Measurements from ENCODE around the gene VSTM2B.
A peak's percentile ranks its signal among the peaks of the same experiment; 100 is the strongest.

VSTM2B gene

GRCh38 chr19:29596885-29597525 is 71.2 kb downstream of the VSTM2B start:
- DNase-seq (ENCODE audit: low spot score): no peak

DNA sequence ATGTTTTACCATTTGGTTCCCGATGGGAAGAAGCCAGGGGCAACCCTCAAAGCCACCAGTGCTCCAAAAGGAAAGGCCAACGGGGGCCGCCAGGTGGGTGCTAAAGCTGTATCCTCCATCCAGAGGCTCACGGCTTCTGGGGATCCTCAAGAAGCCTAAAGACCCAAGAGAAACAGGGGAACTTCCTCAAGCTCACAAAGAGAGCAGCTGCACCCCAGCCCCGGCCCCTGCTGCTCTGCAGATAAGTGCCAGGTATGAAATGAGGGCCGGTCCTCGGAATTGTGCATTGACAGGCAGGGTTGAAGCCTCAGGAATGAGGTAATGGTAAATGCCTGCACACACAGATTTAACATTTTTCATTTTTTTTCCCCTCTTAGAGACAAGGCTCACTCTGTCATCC is 72.2 kb downstream of the VSTM2B start:
- DNase-seq (ENCODE audit: low spot score): no peak

DNA sequence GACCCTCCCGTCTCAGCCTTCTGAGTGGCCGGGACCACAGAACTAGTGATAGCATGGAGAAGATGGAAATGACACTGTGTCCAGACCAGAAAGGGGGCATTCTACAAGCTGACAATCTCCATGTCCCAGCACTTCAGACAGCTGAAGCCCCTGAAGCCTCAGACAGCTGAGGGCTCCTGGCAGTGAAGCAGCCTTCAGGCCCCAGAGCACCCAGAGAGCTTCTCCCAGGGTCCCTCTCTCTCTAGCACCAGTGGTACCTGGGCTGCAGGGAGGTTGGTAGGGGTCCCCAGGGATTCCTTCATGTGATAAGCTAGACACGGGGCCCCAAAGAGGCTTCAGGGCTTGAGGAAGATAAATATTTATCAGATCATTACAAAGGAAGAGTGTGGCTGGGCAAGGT is 72.7 kb downstream of the VSTM2B start:
- DNase-seq (ENCODE audit: low spot score): no peak

DNA sequence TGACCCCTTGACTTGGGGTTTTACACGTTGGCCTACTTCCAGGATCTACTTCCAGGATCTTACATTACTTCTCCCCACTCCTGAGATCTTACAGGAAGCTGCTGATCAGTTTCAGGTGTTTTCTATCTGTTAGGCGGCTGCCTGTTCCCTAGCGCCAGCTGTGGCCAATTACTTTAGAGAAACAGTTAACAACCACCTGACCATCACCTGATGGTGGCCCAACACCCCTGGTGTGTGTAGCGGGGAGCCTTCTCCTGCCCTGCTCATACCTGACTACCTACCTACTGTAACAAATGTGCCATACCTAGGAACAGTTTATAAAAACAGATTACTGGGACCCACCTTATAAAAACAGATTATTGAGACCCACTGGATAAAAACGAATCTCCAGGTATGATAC is 77.5 kb downstream of the VSTM2B start:
- no peak for DNase-seq (ENCODE audit: low spot score)

DNA sequence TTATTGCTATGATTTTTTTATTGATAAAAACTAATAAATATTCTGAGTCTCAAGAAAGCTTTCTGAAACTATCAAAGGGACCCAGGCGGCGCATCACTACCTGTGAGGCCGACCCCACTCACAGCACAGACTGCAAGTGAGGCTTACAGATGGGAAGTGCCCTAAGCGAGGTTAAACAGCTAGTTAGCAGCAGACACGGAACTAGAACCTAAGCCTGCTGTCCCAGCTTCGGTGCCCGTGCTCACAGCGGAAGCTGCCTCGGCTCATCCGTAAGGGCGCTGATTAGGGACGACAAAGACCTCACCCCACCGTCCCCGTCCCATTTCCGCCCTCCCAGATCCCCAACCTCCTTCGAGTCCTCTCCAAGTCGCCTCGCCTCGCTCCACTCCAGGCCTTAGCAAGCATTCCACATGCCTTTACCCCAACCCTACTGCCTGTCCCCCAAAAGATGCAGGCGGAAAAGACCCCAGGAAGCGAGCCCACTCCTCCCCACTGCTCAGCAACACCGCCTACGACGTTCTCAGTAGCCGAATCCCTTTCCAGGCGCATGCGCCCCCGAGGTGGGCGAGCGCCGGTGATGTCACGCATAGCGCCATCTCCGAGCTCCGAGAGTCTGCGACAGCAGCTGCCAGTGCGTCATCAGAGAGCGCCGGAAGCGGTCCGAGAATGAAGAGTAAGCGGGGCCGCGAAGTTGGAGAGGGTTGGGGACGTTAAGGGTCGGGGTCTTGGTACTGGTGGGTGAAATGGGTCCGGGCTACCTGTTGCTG is 80.0 kb downstream of the VSTM2B start, which contains the start of gene POP4:
TSS of gene POP4 (plus strand) at position 631 of the 767 bp plus-strand sequence. CDS start at position 667, 36 bp downstream.
- peak; percentile 99 for DNase-seq (ENCODE audit: low spot score)

- DNase-seq (ENCODE audit: low spot score): no peak
Observed at GRCh38 chr19:29606420-29606747, 80.6 kb downstream of the VSTM2B start.

DNA sequence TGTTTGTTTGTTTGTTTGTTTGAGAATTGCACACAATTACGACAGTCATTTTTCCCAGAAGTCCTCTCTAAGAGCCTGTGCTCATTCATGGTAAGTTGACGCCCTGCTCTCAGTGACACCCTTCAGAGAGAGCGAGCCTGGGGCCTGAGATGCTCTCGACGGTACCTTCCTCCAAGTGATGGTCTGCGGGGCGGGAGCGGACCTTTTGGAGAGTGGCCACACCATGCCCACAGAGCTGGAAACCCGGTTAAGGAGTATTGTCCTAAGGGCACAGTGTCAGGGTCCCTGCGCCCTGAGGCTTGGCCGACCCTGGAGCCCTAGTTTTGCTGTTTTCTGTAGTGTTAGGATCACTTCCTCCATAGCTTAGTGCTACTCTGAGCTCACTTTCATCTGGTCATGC is 83.8 kb downstream of the VSTM2B start:
- no peak for DNase-seq (ENCODE audit: low spot score)

DNA sequence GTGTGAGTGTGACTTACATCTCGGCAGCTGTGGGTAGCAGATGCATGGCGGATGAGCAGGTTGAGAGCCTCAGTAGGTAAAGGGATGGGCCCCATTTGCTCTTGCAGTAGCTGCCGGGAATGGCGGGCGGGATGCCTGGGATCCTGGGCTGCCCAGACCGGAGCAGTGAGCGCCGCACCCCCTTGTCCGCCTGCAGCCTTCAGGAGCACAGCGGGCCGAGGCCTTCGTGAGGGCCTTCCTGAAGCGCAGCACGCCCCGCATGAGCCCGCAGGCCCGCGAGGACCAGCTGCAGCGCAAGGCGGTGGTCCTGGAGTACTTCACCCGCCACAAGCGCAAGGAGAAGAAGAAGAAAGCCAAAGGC is 84.4 kb downstream of the VSTM2B start:
- DNase-seq (ENCODE audit: low spot score): no peak

DNA sequence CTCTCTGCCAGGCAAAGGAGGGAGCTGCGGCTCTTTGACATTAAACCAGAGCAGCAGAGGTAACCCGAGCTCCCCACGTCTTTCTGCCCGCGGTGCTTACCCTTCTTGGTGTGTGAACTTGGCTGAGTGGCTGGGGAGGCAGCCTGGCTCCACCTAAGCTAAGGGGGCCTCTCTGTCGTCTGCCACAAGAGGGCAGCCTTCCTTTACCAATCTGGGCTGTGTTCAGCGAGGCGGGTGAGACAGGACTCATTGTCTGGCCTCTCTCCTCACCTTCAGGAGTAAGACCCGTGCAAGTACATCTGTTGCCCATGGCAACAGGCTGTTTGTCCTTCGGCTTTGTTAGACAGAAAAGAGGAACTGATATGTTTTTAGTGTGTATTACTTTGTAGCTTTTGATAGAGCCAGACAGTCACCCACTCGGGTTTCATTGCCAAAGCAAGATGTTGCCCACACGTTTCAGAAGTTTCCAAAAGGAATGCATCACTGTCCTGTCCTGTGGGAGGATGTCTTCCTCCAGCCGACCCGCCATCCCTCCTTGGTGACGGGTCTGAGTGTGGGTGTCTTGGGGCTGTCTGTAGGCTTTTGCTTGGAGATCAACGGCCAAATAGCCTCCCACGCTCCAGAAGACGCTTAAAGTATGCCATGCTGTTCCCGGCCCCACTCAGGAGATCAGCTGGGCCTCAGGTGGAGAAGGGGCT is 84.9 kb downstream of the VSTM2B start:
- peak; percentile 92 for DNase-seq (ENCODE audit: low spot score)

DNA sequence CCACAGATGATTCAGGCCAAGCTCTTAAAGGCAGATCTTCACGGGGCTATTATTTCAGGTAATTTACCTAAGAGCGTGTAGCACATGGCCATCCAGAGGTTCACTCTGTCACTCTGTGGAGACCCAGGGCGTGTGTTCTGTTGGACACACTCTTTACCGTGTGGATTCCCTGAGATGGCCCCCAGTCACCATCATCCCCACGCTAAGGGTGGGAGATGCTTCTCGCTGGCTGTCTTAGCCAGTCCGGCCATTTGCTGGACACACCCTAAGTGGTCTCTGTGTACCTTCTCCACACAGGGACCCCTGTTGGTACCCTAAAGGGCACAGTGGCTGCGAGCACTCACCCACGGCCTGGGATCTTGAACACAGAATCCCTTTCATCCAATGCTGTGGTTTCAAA is 86.3 kb downstream of the VSTM2B start:
- no peak for DNase-seq (ENCODE audit: low spot score)

DNA sequence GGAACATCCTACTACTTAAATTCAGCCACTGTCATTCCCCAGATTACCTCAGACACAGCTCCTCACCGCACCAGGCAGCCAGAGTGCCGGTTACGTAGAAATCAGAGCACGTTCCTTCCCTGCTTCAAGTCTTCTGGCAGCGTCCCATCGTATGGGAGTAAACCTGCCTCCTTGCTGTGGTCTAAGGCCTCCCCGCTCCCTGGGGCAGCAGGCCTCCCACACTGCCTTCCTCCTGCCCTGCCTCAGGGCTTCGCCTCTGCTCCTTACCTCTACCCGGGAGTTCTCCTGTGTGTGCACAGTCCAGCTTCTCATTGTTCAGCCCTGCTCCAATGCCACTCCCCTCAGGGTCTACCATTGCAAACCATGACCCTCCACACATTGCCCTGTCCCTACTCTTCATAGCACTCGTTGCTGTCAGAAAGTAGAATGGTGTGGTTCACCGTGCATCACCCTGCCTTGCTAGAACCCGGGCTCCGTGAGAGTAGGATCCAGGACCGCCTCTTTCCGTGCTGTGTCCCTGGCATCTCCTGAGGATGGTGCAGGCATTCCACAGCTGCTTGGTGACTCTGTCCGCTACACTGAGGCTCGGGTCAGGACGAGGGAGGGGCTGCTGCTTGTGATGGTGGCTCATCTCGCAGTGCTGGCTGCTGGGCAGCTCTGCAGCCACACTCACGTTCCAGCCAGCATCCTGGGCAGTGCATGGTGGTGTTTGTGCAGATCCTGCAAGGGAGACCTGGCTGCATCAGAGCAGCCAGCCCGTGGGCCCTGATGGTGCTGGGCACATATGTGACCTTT is 87.2 kb downstream of the VSTM2B start:
- no peak for DNase-seq (ENCODE audit: low spot score)

DNA sequence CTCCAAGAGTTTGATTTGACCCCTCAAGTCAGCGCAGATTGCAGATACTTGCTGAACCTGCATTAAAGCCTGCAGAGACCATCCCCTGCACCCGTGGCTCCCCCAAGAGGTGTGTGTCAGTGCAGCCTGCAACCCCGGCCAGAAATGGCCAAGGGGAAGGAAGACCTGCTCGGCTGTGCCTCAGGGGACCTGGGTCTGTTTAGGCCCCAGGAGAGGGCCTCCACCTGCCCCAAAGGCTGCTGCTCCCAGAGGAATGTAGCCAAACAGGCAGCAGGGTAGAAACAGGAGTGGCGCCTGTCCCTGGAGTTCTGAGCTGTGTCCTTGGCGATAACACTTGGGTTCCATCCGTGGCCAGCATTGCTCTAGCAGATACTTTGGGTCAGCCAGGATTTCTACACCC is 88.3 kb downstream of the VSTM2B start:
- no peak for DNase-seq (ENCODE audit: low spot score)
